ENCODE measurements around the gene ST14. TPM values are rescaled to one million over a fixed set of nuclear protein-coding genes. Genes with fewer than 3 reads are reported as not detected.

Gene ST14
- total and polyA plus RNA-seq, 12 donors, result 0.30 to 5.7 (median 0.67) TPM

DNA sequence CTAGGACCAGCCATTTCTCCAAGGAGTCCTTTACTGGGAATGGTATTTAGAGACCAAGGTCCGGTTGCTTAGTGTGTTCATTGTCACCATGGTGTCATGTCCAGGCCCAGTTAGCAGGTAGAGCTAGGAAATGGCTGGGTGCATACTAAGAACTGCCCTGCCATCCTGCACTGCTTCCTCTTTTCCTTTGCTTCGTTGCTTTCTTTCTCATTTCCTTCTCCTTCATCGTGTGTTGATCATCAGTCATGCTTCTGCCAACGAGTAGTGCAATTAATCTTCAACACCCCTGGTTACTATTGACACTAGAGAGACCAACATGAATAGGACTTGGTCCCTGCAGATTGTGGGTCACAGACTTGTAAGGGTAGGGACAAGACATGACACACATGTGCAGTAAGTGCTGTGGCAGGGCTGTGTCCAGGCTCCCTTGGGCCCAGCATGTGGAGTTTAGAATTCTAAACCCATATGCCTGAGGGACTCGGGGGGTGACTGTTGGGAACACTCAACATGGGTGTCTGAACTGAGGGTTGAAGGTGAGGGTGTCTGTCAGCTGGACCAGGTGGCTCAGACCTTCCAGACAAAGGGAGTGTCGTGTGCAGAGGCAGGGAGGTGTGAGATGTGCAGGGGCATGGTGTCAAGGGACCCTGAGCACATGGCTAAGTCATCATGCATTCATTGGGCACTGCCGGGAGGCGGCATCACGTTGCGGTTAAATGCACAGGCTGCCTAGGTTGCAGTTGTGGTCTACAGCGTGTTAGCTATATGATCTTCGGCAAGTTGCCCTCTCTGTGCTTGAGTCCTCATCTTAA lies 42.6 kb downstream of the ST14 start:
- intact Hi-C loops (cut with DNase I), result no loop called here
- Histone ChIP-seq H3K27me3 (no peaks in the 10 kb centered on the region), H3K4me3 (no peak overlapping the region), H3K4me1 (no peaks in the 10 kb centered on the region), H3K9me3 (peaks cover 0 to 5% (median 0%) of the 10 kb centered on the region in 11 donors), H3K27ac (no peak overlapping the region), H3K36me3 (peaks cover 0 to 15% (median 0%) of the 10 kb centered on the region in 9 donors)
- ATAC-seq (no peak), DNase-seq (no peak)
- WGBS, 2 donors, result 85 to 89% methylated on average over 12 of the region's 12 CpGs
- no peak for TF ChIP-seq CTCF (IDR thresholded peaks at IDR 0.05)

DNA sequence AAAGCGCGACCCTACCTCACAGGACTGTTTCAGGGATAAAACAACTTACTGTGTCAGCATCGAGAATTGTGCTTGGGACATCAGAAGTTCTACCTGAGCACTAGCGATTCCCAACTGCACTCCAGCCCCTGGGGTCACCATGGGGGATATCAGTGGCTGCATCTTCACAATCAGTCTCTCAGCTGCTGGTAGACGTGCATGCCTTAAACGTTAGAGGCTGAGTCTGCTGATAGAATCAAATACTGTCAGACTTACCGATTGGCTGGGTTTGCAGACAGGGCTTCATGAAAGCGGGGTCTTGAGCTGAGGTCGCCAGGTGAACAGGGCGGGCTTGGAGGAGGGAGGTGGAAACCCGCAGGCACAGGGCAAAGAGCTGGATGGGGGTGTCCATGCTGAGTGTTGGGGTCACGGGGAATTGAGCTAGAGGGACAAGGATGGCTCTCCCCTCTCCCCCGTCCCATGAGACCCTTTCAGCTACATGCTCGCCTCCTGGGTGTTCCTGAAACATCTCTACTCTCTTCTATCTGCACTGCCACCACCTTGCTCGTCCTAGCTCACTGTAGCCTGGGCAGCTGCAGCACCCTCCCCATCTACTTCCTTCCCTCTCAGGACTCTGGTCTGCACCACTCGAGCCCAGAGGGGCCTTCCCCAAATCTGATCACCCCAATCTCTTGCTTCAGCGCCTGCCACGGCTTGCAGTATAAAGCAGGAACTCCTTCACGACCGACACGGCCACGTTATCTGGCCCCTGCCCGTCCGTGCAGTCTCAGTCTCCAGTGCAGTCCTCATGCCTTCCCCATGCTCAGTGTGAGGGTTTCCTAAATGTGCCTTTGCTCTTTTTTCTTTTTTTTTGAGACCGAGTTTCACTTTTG lies 43.5 kb downstream of the ST14 start:
- no peak for TF ChIP-seq CTCF (IDR thresholded peaks at IDR 0.05)
- DNase-seq, result no peak
- Histone ChIP-seq H3K27ac (no peak overlapping the region), H3K4me1 (no peaks in the 10 kb centered on the region), H3K9me3 (peaks cover 0 to 5% (median 0%) of the 10 kb centered on the region in 11 donors), H3K4me3 (no peak overlapping the region), H3K36me3 (peaks cover 0 to 9% (median 0%) of the 10 kb centered on the region in 9 donors), H3K27me3 (no peaks in the 10 kb centered on the region)
- ATAC-seq, result peak in 1 of 8 donors; percentile 12
- WGBS, 2 donors, result 83 to 90% methylated on average over 25 of the region's 25 CpGs
- intact Hi-C loops (cut with DNase I), result no loop called here

GRCh38 chr11:130203766-130204702 lies 44.5 kb downstream of the ST14 start:
- no peaks in the 10 kb centered on the region for H3K27me3 ChIP-seq
- ATAC-seq (no peak), DNase-seq (no peak)
- no peak for TF ChIP-seq CTCF (IDR thresholded peaks at IDR 0.05)
- H3K4me3 ChIP-seq, result no peak overlapping the region
- WGBS, 2 donors, result 86 to 94% methylated on average over 27 of the region's 27 CpGs
- intact Hi-C loops (cut with DNase I), result no loop called here
- no peaks in the 10 kb centered on the region for H3K4me1 ChIP-seq
- peaks cover 0 to 13% (median 0%) of the 10 kb centered on the region in 9 donors for H3K36me3 ChIP-seq
- H3K9me3 ChIP-seq, result peaks cover 0 to 5% (median 0%) of the 10 kb centered on the region in 11 donors
- no peak overlapping the region for H3K27ac ChIP-seq

Data from heart right ventricle (tissue), 16 donors.